Measurements from ENCODE around the gene ERC2. TPM values are rescaled to one million over a fixed set of nuclear protein-coding genes. Genes with fewer than 3 reads are reported as not detected.

Gene ERC2
- polyA plus RNA-seq, 2 of the 4 experiments (the other 2 are of a cell fraction): 0.16 TPM; not detected in 1

GRCh38 chr3:55655544-55655943 is 812.7 kb downstream of the ERC2 start (continued):
- TF ChIP-seq HEYL (CRISPR knock-in tag; IDR thresholded peaks at IDR 0.05) (no peak), MAZ (IDR thresholded peaks at IDR 0.05; ENCODE audit: borderline replicate concordance, low read depth, low read length) (no peak), NR3C1 (IDR thresholded peaks at IDR 0.05) (no peak)

DNA sequence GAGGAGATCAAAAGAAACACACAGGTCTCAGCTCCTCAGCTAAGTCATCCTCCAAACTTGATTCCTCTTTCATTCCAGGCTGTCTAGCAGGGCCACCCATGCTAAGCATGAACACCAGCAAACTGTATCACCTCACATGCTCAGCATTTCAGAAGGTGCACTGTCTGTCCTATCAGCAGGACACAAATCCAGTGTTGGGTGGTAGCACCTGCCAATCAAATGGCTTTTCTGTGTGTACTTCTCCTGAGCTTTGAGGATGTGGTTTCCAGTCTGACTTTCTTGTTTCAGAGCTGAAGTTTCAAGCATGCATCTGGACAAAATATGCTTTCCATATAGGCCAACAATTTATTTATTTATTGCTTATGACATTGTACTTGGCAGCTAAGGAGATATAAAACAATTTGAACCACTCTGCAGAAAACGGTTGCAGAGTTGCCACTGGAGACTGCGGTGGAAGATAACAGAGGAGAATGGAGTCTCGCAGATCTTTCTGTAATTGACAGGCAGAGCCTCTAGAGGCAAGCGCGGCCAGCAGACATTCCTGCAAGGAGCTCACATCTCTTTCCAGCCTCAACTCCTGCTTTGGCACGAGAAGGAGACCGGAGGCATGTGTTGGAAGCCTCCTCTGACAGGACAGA is 814.0 kb downstream of the ERC2 start:
- ChIA-PET CTCF (interaction anchor here (0.7 kb wide), 1 partner anchor 9 kb away, joined by 3 read pairs; no protein-coding TSS in a partner anchor), POLR2A (no interaction called here)
- ATAC-seq: no peak

GRCh38 chr3:55651011-55651410 is 817.3 kb downstream of the ERC2 start:
- no peaks in the 10 kb centered on the region for H3K4me1 ChIP-seq
- H3K27ac ChIP-seq: no peak overlapping the region
- POLR2A ChIA-PET: no interaction called here
- no peak overlapping the region for H3K4me2 ChIP-seq
- WGBS (ENCODE audit: missing lambda C conversion rate): 37% methylated on average over 3 of the region's 3 CpGs
- CTCF ChIA-PET: no interaction called here
- FAIRE-seq: no peak
- DNase-seq (ENCODE audit: low read depth in 1 of 2, low spot score in 1 of 2): no peak
- no peak overlapping the region for H3K4me3 ChIP-seq
- no peaks in the 10 kb centered on the region for H3K9me3 ChIP-seq
- TF ChIP-seq NPAS2 (CRISPR knock-in tag; IDR thresholded peaks at IDR 0.05; ENCODE audit: borderline replicate concordance) (no peak), KDM1A (IDR thresholded peaks at IDR 0.05; ENCODE audit: low read depth) (no peak), RNF2 (IDR thresholded peaks at IDR 0.05; ENCODE audit: borderline replicate concordance, low read depth) (no peak), ZSCAN20 (CRISPR knock-in tag; IDR thresholded peaks at IDR 0.05) (no peak), EP300 (IDR thresholded peaks at IDR 0.05) (no peak), GATA3 (IDR thresholded peaks at IDR 0.05; ENCODE audit: borderline replicate concordance) (no peak)
- ATAC-seq: no peak

More for the DNA sequence above, 814.0 kb downstream of the ERC2 start:
- no peak overlapping the region for H3K4me2 ChIP-seq
- no peak for TF ChIP-seq POLR2AphosphoS2 (conservative IDR thresholded peaks at IDR 0.05; ENCODE audit: low read length)
- no peak for TF ChIP-seq CHD4 (IDR thresholded peaks at IDR 0.05; ENCODE audit: borderline replicate concordance)
- no peak for TF ChIP-seq NR3C1 (IDR thresholded peaks at IDR 0.05)
- TF ChIP-seq PHF8 (IDR thresholded peaks at IDR 0.05; ENCODE audit: borderline replicate concordance, low read depth): no peak
- TF ChIP-seq, protein P1, sequence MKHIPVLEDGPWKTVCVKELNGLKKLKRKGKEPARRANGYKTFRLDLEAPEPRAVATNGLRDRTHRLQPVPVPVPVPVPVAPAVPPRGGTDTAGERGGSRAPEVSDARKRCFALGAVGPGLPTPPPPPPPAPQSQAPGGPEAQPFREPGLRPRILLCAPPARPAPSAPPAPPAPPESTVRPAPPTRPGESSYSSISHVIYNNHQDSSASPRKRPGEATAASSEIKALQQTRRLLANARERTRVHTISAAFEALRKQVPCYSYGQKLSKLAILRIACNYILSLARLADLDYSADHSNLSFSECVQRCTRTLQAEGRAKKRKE (CRISPR knock-in tag; IDR thresholded peaks at IDR 0.05; ENCODE audit: low read depth): no peak
- no peak for TF ChIP-seq EHF (CRISPR knock-in tag; IDR thresholded peaks at IDR 0.05)
- TF ChIP-seq HOXB13 (CRISPR knock-in tag; IDR thresholded peaks at IDR 0.05; ENCODE audit: low read depth): no peak
- TF ChIP-seq CEBPB (IDR thresholded peaks at IDR 0.05): no peak
- TF ChIP-seq EP300 (IDR thresholded peaks at IDR 0.05): no peak
- TF ChIP-seq NFE2L2 (conservative IDR thresholded peaks at IDR 0.05; ENCODE audit: low read length): no peak
- TF ChIP-seq CHD2 (IDR thresholded peaks at IDR 0.05; ENCODE audit: low read length, partially characterized antibody): no peak
- no peak for TF ChIP-seq ZSCAN20 (CRISPR knock-in tag; IDR thresholded peaks at IDR 0.05)
- no peak for TF ChIP-seq MAX (IDR thresholded peaks at IDR 0.05)
- no peak for TF ChIP-seq CBX2 (IDR thresholded peaks at IDR 0.05; ENCODE audit: borderline replicate concordance, low read depth)
- no peak for TF ChIP-seq JUNB (IDR thresholded peaks at IDR 0.05)
- TF ChIP-seq HOXA7 (CRISPR knock-in tag; IDR thresholded peaks at IDR 0.05): no peak
- TF ChIP-seq FOXS1 (CRISPR knock-in tag; IDR thresholded peaks at IDR 0.05): no peak
- DNase-seq (ENCODE audit: low read depth in 1 of 2, low spot score in 1 of 2): no peak
- FAIRE-seq: no peak
- WGBS (ENCODE audit: missing lambda C conversion rate): 46% methylated on average over 5 of the region's 7 CpGs
- no peaks in the 10 kb centered on the region for H3K9me3 ChIP-seq
- H3K27ac ChIP-seq: no peak overlapping the region
- H3K4me1 ChIP-seq: no peaks in the 10 kb centered on the region
- no peak overlapping the region for H3K4me3 ChIP-seq

DNA sequence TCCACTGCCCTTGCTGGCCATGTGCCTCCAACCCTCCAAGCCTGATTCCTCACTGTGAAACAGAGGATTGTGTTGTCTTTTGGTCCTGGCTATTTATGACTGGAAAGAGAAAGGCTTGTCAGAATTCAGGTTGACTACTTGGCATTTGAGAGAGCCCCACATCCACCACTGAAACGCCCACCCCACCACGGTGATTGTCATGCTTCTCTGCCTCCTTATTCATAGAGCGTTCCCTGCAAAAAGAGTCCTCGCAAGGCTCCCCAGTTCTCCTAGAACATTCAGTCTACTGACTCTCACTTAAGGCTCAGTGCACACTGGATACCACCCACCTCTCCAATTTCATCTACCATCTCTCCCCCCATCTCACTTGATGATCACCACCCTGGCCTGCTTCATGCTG is 818.3 kb downstream of the ERC2 start:
- DNase-seq (ENCODE audit: low read depth in 1 of 2, low spot score in 1 of 2) (no peak), ATAC-seq (no peak), FAIRE-seq (no peak)
- 42% methylated on average over 4 of the region's 4 CpGs for WGBS (ENCODE audit: missing lambda C conversion rate)
- H3K4me3 ChIP-seq: no peak overlapping the region
- CTCF ChIA-PET: no interaction called here
- no peak overlapping the region for H3K4me2 ChIP-seq
- no peaks in the 10 kb centered on the region for H3K4me1 ChIP-seq
- no peak overlapping the region for H3K27ac ChIP-seq
- POLR2A ChIA-PET: no interaction called here
- H3K9me3 ChIP-seq: no peaks in the 10 kb centered on the region
- TF ChIP-seq HEYL (CRISPR knock-in tag; IDR thresholded peaks at IDR 0.05): no peak
- TF ChIP-seq RCOR1 (IDR thresholded peaks at IDR 0.05; ENCODE audit: low read depth, low read length): no peak
- no peak for TF ChIP-seq SMC3 (IDR thresholded peaks at IDR 0.05)
